T-helper 1 cell treated with Interleukin-12 subunit alpha and Interleukin-12 subunit beta and Interleukin-4 antibody, amounts not matched to agents 30 μg/mL and 1 μg/mL, for 36 hours (primary cell): Measurements from ENCODE around the gene GPR161.
"Not testable (repeated sequence)": the region's sequence is repeated elsewhere in the genome, so short reads cannot be mapped to it uniquely, and the experiment has no call there.

Experiments
- H3K27ac Mint-ChIP-seq: one replicate; pipeline ENCODE4 v1.8.0; 2021; ENCODE audit warnings: mild to moderate bottlenecking, mixed read lengths
- H3K27me3 Mint-ChIP-seq: one replicate; pipeline ENCODE4 v1.8.0; 2021; ENCODE audit warnings: low read depth, mixed read lengths
- H3K36me3 Mint-ChIP-seq: one replicate; pipeline ENCODE4 v1.8.0; 2021; ENCODE audit warnings: low read depth, mixed read lengths
- H3K4me1 Mint-ChIP-seq: one replicate; pipeline ENCODE4 v1.8.0; 2021; ENCODE audit warnings: low read depth, mixed read lengths
- H3K4me3 Mint-ChIP-seq: one replicate; pipeline ENCODE4 v1.8.0; 2021; ENCODE audit warnings: mild to moderate bottlenecking, moderate library complexity, mixed read lengths
- H3K9me3 Mint-ChIP-seq: one replicate; pipeline ENCODE4 v1.8.0; 2021; ENCODE audit warnings: mixed read lengths

GPR161 gene

DNA sequence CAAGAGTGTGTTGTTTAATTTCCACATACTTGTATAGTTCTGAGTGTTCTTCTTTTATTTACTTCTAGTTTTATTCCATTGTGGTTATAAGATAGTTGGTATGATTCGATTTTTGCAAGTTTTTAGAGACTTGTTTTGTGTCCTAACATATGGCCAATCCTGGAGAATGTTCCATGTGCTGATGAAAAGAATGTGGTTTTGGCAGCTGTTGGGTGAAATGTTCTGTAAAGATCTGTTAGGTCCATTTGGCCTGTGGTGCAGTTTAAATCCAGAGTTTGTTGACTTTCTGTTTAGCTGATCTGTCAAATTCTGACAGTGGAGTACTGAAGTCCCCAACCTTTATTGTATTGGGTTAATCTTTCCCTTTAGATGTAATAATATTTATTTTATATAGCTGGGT is 22.5 kb upstream of the GPR161 start:
- H3K4me1 Mint-ChIP-seq: no peaks in the 10 kb centered on the region
- H3K9me3 Mint-ChIP-seq: peaks cover 35% of the 10 kb centered on the region
- H3K27ac Mint-ChIP-seq: no peak overlapping the region
- H3K4me3 Mint-ChIP-seq: no peak overlapping the region
- H3K27me3 Mint-ChIP-seq: peaks cover 45% of the 10 kb centered on the region
- peaks cover 8% of the 10 kb centered on the region for H3K36me3 Mint-ChIP-seq

GRCh38 chr1:168157638-168158037 is 20.9 kb upstream of the GPR161 start:
- Mint-ChIP-seq H3K36me3 (peaks cover 8% of the 10 kb centered on the region), H3K27ac (no peak overlapping the region), H3K4me1 (no peaks in the 10 kb centered on the region), H3K27me3 (peaks cover 45% of the 10 kb centered on the region), H3K4me3 (no peak overlapping the region), H3K9me3 (peaks cover 35% of the 10 kb centered on the region)

DNA sequence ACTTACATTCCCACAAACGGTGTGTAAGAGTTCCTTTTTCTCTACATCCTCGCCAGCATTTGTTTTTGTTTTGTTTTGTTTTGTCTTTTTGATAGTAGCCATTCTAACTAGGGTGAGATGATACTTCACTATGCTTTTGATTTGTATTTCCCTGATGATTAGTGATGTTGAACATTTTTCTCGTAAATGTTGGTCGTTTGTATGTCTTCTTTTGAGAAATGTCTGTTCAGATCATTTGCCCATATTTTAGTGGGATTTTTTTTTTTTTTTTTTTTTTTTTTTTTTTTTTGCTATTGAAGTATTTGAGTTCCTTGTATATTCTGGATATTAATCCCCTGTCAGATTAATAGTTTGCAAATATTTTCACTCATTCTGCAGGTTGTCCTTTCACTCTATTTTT is 19.2 kb upstream of the GPR161 start:
- H3K4me3 Mint-ChIP-seq: no peak overlapping the region
- H3K9me3 Mint-ChIP-seq: peaks cover 31% of the 10 kb centered on the region
- H3K36me3 Mint-ChIP-seq: peaks cover 8% of the 10 kb centered on the region

GRCh38 chr1:168154707-168155106 is 18.0 kb upstream of the GPR161 start:
- H3K27ac Mint-ChIP-seq, H3K4me1 Mint-ChIP-seq, H3K36me3 Mint-ChIP-seq, H3K4me3 Mint-ChIP-seq: not testable (repeated sequence)
- Mint-ChIP-seq H3K9me3 (peaks cover 19% of the 10 kb centered on the region), H3K27me3 (peaks cover 36% of the 10 kb centered on the region)

More for the DNA sequence above, 19.2 kb upstream of the GPR161 start:
- Mint-ChIP-seq H3K4me1 (no peaks in the 10 kb centered on the region), H3K27me3 (peaks cover 45% of the 10 kb centered on the region), H3K27ac (no peak overlapping the region)

DNA sequence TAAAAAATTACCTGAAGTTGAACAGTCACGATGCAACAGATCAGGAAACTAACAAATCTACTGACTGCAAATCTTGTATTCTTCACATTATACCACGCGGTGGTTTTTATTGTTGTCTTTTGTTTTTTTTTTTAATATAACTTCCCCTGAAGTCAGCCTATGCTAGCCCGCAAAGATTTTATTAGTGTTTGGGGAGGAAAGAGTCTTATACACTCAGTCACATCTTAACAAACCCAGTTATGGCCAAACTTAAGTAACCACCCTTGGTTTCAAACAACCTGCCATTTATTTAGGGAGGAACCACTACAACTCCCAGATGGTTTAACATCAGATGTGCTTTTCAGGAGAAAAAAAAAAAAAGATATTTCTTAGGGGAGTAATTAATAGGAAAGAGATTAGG is 15.2 kb upstream of the GPR161 start:
- no peak overlapping the region for H3K27ac Mint-ChIP-seq
- peaks cover 5% of the 10 kb centered on the region for H3K4me1 Mint-ChIP-seq
- H3K4me3 Mint-ChIP-seq: no peak overlapping the region
- H3K36me3 Mint-ChIP-seq: no peaks in the 10 kb centered on the region
- H3K9me3 Mint-ChIP-seq: peaks cover 4% of the 10 kb centered on the region
- peaks cover 16% of the 10 kb centered on the region for H3K27me3 Mint-ChIP-seq

DNA sequence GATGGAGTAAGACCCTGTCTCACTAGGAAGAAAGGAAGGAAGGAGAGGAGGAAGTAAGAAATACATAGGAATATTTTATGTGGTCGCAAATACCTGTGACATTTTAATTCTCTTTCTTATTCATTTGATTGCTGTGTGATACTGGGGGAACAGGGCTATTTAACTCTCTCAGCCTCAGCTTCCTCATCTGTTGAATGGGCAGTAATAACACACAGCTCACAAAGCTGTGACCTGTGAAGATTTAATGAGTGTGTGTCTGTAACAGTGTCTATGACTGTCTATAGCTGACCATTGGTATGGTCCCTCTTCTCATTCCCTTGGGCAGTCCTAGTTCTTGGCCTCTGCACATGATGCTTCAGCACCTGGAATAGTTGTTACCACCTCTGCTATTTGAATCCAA is 13.6 kb upstream of the GPR161 start:
- H3K27me3 Mint-ChIP-seq: peaks cover 7% of the 10 kb centered on the region
- H3K4me3 Mint-ChIP-seq: no peak overlapping the region
- no peaks in the 10 kb centered on the region for H3K9me3 Mint-ChIP-seq
- no peak overlapping the region for H3K27ac Mint-ChIP-seq
- H3K36me3 Mint-ChIP-seq: no peaks in the 10 kb centered on the region
- H3K4me1 Mint-ChIP-seq: peaks cover 9% of the 10 kb centered on the region

- Mint-ChIP-seq H3K4me1 (peaks cover 9% of the 10 kb centered on the region), H3K9me3 (no peaks in the 10 kb centered on the region), H3K27ac (peak overlapping the region; percentile 12), H3K36me3 (no peaks in the 10 kb centered on the region), H3K4me3 (peak overlapping the region; percentile 12), H3K27me3 (peaks cover 11% of the 10 kb centered on the region)
Measured at GRCh38 chr1:168148916-168149315, 12.2 kb upstream of the GPR161 start.

- Mint-ChIP-seq H3K27ac (no peak overlapping the region), H3K4me1 (peaks cover 9% of the 10 kb centered on the region), H3K4me3 (no peak overlapping the region), H3K9me3 (no peaks in the 10 kb centered on the region), H3K27me3 (peaks cover 15% of the 10 kb centered on the region), H3K36me3 (no peaks in the 10 kb centered on the region)
Measured at GRCh38 chr1:168146626-168147025, 9.9 kb upstream of the GPR161 start.

DNA sequence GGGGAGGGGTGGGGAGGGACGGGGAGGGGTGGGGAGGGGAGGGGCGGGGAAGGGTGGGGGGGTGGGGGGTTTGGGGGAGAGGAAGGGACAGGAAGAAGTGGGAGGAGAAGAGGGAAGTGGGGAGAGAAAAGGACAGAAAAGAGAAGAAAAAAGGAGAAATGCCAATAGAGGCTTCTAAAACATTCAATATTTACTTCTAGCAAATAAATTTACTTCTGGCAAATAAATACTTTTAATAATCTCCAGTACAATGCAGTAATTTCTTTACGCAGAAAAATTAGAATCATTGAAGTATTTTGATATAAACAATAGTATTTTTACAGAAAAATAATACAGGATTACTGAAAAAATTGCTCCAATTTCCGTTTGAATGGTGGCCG is 9.4 kb upstream of the GPR161 start:
- H3K36me3 Mint-ChIP-seq: no peaks in the 10 kb centered on the region
- H3K4me3 Mint-ChIP-seq: no peak overlapping the region
- no peaks in the 10 kb centered on the region for H3K9me3 Mint-ChIP-seq
- H3K27ac Mint-ChIP-seq: no peak overlapping the region
- H3K27me3 Mint-ChIP-seq: peaks cover 15% of the 10 kb centered on the region
- peaks cover 9% of the 10 kb centered on the region for H3K4me1 Mint-ChIP-seq

GRCh38 chr1:168145184-168146159 is 8.7 kb upstream of the GPR161 start:
- peaks cover 9% of the 10 kb centered on the region for H3K4me1 Mint-ChIP-seq
- no peak overlapping the region for H3K27ac Mint-ChIP-seq
- H3K36me3 Mint-ChIP-seq: no peaks in the 10 kb centered on the region
- peaks cover 19% of the 10 kb centered on the region for H3K27me3 Mint-ChIP-seq
- no peak overlapping the region for H3K4me3 Mint-ChIP-seq
- H3K9me3 Mint-ChIP-seq: no peaks in the 10 kb centered on the region

DNA sequence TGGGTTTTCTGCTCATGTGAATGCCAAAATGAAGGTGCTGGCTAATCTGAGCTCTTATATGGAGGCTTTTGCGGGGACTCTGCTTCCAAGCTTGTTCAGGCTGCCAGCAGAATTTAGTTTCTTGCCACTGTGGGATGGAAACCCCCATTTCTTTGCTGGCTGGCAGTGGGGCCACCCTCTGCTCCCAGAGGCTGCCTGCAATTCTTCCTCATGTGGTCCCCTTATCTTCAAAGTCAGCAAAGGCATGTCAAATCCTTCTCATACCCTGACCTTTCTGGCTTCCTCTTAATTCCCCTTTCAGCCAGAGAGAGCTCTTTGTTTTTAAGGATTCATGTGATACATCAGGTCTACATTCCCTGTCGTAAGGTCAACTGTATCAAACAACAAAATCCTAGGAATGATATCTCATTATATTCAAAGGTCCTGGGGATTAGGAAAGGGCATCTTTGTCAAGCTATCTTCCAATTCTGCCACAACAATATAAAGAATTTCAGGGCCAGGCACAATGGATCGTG is 5.2 kb upstream of the GPR161 start:
- peaks cover 3% of the 10 kb centered on the region for H3K36me3 Mint-ChIP-seq
- H3K27ac Mint-ChIP-seq: no peak overlapping the region
- H3K27me3 Mint-ChIP-seq: peaks cover 41% of the 10 kb centered on the region
- H3K4me1 Mint-ChIP-seq: peaks cover 8% of the 10 kb centered on the region
- no peak overlapping the region for H3K4me3 Mint-ChIP-seq
- H3K9me3 Mint-ChIP-seq: no peaks in the 10 kb centered on the region

DNA sequence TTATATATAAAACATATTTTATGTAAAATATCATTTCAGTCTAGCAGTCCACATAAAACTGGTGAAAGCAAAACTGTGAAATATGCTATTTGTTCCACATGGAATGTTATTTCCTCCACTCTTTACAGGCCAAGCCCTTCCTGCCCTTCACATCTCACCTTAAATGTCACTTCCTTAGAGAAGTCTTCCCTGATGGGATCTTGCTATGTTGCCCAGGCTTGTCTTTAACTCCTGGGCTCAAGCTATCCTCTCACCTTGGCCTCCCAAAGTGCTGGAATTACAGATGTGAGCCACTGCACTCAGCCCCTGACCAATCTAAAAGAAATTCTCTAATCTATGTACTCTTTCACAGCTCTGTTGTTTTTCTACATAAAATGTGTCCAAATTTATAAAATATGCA is 2.3 kb upstream of the GPR161 start:
- Mint-ChIP-seq H3K4me1 (peaks cover 8% of the 10 kb centered on the region), H3K36me3 (peaks cover 3% of the 10 kb centered on the region), H3K27me3 (peaks cover 52% of the 10 kb centered on the region), H3K27ac (no peak overlapping the region), H3K4me3 (no peak overlapping the region), H3K9me3 (no peaks in the 10 kb centered on the region)

GRCh38 chr1:168138134-168138533 is 1.4 kb upstream of the GPR161 start:
- H3K4me3 Mint-ChIP-seq: peak overlapping the region; percentile 85
- peaks cover 55% of the 10 kb centered on the region for H3K27me3 Mint-ChIP-seq
- H3K27ac Mint-ChIP-seq: no peak overlapping the region
- H3K9me3 Mint-ChIP-seq: no peaks in the 10 kb centered on the region
- H3K4me1 Mint-ChIP-seq: peaks cover 8% of the 10 kb centered on the region
- H3K36me3 Mint-ChIP-seq: peaks cover 3% of the 10 kb centered on the region

GRCh38 chr1:168137515-168137821 is 738 bp upstream of the GPR161 start:
- Mint-ChIP-seq H3K9me3 (no peaks in the 10 kb centered on the region), H3K36me3 (peaks cover 3% of the 10 kb centered on the region), H3K4me1 (peaks cover 8% of the 10 kb centered on the region), H3K4me3 (peak overlapping the region; percentile 85), H3K27me3 (peaks cover 60% of the 10 kb centered on the region), H3K27ac (peak overlapping the region; percentile 39)

DNA sequence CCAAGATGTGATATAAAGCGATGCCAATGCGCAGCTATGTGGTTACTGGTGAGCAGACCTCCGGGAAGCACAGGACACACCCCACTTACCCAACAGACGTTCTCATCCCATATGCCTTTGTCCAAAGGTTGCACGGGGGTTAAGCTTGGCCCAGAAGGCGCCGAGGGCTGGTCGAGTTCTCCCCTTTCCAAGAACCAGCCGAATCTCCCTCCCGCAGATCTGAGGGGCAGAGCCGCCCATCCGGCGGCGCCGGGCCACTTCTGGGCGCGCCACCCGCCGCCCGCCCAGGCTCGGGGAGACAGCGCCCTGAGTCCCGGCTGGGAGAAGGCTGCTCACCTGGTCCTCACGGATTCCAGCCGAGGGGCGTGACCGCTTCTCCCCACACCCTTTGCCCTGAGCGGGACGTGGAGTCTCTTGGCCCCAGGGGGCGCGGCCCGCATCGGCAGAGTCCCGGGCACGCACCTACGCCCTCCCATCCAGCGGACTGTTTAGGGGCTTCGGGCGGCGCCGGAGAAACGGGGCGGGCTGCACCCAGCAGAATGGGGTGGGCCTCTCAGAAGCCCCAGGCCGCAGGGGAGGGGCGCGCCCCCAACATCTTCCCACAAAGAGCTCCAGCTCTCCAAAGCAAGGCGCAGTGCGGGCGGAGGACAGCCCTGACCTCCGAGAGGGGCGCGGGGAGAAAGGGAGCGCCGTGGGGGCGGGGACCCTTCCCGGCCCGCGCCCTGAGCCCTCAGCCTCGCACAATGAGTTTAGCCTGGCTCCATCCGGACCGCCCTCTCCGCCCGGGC is 615 bp downstream of the GPR161 start:
- Mint-ChIP-seq H3K9me3 (no peaks in the 10 kb centered on the region), H3K27me3 (peaks cover 67% of the 10 kb centered on the region), H3K4me1 (peaks cover 8% of the 10 kb centered on the region), H3K27ac (no peak overlapping the region), H3K36me3 (peaks cover 3% of the 10 kb centered on the region), H3K4me3 (peak overlapping the region; percentile 70)
